ENCODE measurements around the gene C5orf22. TPM values are rescaled to one million over a fixed set of nuclear protein-coding genes. Genes with fewer than 3 reads are reported as not detected.

C5orf22 gene
- total and polyA plus RNA-seq, 2 of the 4 experiments (the other 2 are of a cell fraction) = 11.2 to 19.9 TPM

- H3K18ac ChIP-seq (ENCODE audit: low read depth, low read length) = no peak overlapping the region
- ATAC-seq (ENCODE audit: low read depth) = no peak
- WGBS, 2 experiments (ENCODE audit: extremely low coverage in 2 of 2, insufficient read length in 1 of 2) = 45% methylated on average over 2 of the region's 2 CpGs; no CpG with 5 or more reads in 1 of the 2 experiments
- H3K4me1 ChIP-seq (ENCODE audit: control insufficient read depth, insufficient read depth, low read length) = no peaks in the 10 kb centered on the region
- no peaks in the 10 kb centered on the region for H3K9me1 ChIP-seq (ENCODE audit: insufficient read depth, low read length)
- no peak overlapping the region for H3K9ac ChIP-seq (ENCODE audit: low read depth, low read length)
- H4K8ac ChIP-seq (ENCODE audit: low read depth in 2 of 2, low read length in 2 of 2) = no peak overlapping the region
- intact Hi-C loops (cut with micrococcal nuclease) (no loop called here), in situ Hi-C loops (cut with MboI; ENCODE audit: low sequenced_read_pairs) (no loop called here), dilution Hi-C loops (cut with HindIII; ENCODE audit: low sequenced_read_pairs, unreplicated experiment) (no loop called here)
- H3K27me3 ChIP-seq (ENCODE audit: control insufficient read depth, insufficient read depth, low read length) = peaks cover 5% of the 10 kb centered on the region
- no peak for TF ChIP-seq BHLHE40 (IDR thresholded peaks at IDR 0.05; ENCODE audit: low read depth, low read length)
- no peak for TF ChIP-seq RCOR1 (IDR thresholded peaks at IDR 0.05; ENCODE audit: insufficient replicate concordance, low read length)
- no peak for TF ChIP-seq MXI1 (IDR thresholded peaks at IDR 0.05; ENCODE audit: borderline replicate concordance, low read depth, low read length)
- TF ChIP-seq MAZ (IDR thresholded peaks at IDR 0.05; ENCODE audit: borderline replicate concordance, low read depth, low read length) = no peak
- no peak for TF ChIP-seq RFX5 (IDR thresholded peaks at IDR 0.05; ENCODE audit: low read depth, low read length)
- TF ChIP-seq ELK1 (IDR thresholded peaks at IDR 0.05; ENCODE audit: borderline replicate concordance, low read depth, low read length) = no peak
- TF ChIP-seq NFE2L2 (IDR thresholded peaks at IDR 0.05; ENCODE audit: low read depth, low read length) = no peak
- H2BK120ac ChIP-seq (ENCODE audit: low read depth, low read length) = no peak overlapping the region
- H3K56ac ChIP-seq (ENCODE audit: extremely low read depth, insufficient read depth, low read length) = no peak overlapping the region
- H3K4me3 ChIP-seq (ENCODE audit: insufficient read depth, low read depth, low read length) = no peak overlapping the region
- no peak overlapping the region for H2AFZ ChIP-seq (replicated peaks; ENCODE audit: low read length, poor library complexity)
- no peak overlapping the region for H3K27ac ChIP-seq (ENCODE audit: insufficient read depth, low read length)
- no peak overlapping the region for H2BK15ac ChIP-seq (ENCODE audit: low read depth, low read length)
- no peak overlapping the region for H3K4ac ChIP-seq (ENCODE audit: low read depth, low read length)
- POLR2A ChIA-PET (ENCODE audit: unreplicated experiment) = no interaction called here
- no peaks in the 10 kb centered on the region for H3K79me1 ChIP-seq (ENCODE audit: low read depth in 1 of 2, low read length in 2 of 2)
- no peak overlapping the region for H2BK20ac ChIP-seq (ENCODE audit: low read depth, low read length)
- no peaks in the 10 kb centered on the region for H4K20me1 ChIP-seq (ENCODE audit: insufficient read depth, low read length)
- H4K5ac ChIP-seq (ENCODE audit: low read depth, low read length) = no peak overlapping the region
- H3K9me3 ChIP-seq (ENCODE audit: control insufficient read depth, insufficient read depth, low read length) = no peaks in the 10 kb centered on the region
- H3K14ac ChIP-seq (replicated peaks; ENCODE audit: low read depth, low read length) = no peak overlapping the region
- H4K91ac ChIP-seq (ENCODE audit: insufficient read depth, low read depth, low read length) = no peak overlapping the region
- no peak overlapping the region for H3K4me2 ChIP-seq (ENCODE audit: low read depth, low read length)
- CTCF ChIA-PET = interaction anchor here (0.7 kb wide), 2 partner anchors 47 to 221 kb away, joined by 3 read pairs; no protein-coding TSS in a partner anchor
- H2AK5ac ChIP-seq (ENCODE audit: low read depth, low read length) = no peak overlapping the region
- H2BK5ac ChIP-seq (ENCODE audit: low read depth, low read length, poor library complexity, severe bottlenecking) = no peak overlapping the region
- no peak overlapping the region for H2AK9ac ChIP-seq (replicated peaks; ENCODE audit: low read depth, low read length, poor library complexity)
- no peaks in the 10 kb centered on the region for H3K36me3 ChIP-seq (ENCODE audit: control insufficient read depth, insufficient read depth, low read length)
- no TSS peak for BruUV-seq (replicated peaks)
- no peak for DNase-seq
- H3K23ac ChIP-seq (ENCODE audit: low read depth, low read length) = no peak overlapping the region
These were observed 72.1 kb downstream of the C5orf22 start for GRCh38 chr5:31604240-31604639.
